ENCODE measurements around the gene SLC44A5.
"Not testable (repeated sequence)": the region's sequence is repeated elsewhere in the genome, so short reads cannot be mapped to it uniquely, and the experiment has no call there.

The SLC44A5 gene

DNA sequence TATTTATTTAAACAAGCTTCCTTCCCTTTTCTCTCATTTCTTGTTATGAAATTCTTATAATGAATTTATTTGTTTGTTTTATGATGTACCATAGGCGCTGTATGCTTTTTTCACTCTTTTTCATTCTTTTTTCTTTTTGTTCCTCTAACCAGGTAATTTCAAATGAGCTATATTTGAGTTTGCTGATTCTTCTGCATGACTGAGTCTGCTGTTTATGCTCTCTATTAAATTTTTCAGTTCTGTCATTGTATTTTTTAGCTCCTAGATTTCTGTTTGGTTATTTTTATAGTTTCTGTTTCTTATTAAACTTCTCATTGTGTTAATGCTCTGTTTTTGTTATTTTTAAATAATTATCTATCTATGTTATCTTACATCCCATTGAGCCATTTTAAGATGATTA, 244.3 kb downstream of the SLC44A5 start:
- no peak for DNase-seq (ENCODE audit: low spot score)

DNA sequence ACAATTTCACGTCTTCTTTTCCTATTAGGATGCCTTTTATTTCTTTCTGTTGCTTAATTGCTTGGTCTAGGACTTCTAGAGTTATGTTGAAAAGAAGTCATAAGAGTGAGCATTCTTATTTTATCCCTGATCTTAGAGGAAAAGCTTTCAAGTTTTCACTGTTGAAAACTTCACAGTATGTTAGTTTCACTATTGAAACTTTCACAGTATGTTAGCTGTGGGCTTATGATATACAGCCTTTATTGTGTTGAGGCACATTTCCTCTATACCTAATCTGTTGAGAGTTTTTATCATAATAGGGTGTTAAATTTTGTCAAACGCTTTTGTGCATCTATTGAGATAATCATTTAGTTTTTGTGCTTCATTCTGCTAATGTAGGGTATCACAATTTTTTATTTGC, 249.7 kb downstream of the SLC44A5 start:
- no peak for DNase-seq (ENCODE audit: low spot score)

DNA sequence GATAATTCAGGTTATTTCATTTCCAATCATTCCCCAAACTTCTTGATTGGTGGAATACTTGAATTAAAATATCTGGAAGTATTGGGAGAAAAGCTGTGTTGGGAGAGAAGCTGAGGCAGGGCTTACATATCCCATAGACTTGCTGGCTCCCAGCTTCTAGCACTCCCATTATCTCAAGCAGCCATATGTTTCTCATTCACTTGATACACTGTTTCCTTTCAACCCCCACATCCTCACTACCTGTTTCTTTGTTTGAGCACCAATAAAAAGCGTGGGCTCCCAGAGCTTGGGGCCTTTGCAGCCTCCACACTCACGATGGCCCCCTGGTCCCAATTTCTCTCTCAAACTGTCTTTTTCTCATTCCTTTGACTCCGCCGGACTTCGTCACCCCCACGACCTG, 256.6 kb downstream of the SLC44A5 start:
- DNase-seq (ENCODE audit: low spot score) = not testable (repeated sequence)

DNA sequence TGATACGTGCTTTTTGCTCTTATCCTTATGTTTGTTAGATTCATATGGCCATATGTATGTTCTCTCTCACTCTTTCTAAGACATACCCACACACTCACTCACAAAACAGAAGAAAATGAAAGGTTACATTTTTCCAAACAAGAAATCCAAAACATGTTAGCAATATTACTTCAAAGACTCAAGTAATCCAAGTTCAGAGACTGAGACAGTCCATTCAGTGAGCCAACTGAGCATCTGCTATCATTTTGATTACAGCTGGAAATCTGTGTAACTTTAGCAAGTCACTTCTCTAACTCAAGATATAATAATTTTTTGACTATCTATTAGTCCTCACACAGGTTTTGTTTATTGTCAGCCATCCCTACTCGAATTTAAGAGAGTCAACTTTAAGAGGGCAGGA, 257.9 kb downstream of the SLC44A5 start:
- DNase-seq (ENCODE audit: low spot score) = no peak

DNA sequence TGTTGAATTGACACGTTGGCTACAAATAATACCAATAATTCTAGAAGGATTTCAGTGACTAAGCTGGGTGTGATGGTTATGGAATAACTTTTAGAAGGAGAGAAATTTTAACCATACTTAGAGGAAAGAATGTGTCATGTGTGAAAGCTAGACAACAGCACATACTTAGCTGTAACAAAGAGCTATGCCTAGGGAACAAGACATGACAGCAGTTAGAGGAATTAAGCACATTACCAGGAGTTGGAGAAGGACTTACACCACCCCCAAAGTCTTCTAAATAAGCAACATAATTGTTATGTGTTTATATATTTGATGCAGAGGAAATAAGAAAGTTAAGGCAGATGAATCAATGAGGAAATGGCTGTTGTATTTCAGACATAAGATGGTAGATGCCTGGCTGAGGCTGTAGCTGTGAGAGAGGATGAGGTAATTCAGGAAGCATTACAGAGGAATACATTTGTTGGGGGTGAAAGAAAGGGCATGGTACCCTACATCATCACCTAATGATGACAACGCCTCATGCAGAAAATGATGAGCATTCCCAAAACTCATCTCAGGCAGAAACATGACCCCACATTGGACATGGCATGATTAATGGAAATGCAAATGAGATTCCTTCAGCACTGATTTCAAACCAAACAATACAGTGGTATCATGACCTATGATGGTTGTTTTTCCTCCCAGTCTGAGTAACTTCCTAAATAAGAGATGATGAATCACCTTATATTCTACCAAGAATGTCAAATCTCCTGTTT, 265.2 kb downstream of the SLC44A5 start:
- DNase-seq (ENCODE audit: low spot score) = no peak

DNA sequence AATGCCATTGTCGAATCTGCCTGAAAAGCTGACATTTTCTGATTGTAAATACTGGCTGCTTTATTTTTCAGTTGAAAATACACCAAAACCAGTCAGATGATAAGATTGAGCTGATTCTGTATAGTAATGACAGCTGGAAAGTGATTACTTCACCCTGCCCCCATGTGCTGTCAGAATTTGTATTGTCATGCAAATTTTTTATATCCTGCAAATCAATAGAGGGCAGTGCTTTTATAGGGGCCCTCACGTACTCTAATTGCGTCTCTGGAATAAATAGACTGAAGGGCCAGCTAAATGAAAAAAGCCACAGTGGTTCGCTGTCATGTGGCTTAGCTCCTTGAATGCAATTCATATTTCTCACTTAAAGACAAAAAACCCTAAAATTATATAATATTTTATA, 268.1 kb downstream of the SLC44A5 start:
- DNase-seq (ENCODE audit: low spot score) = no peak

DNA sequence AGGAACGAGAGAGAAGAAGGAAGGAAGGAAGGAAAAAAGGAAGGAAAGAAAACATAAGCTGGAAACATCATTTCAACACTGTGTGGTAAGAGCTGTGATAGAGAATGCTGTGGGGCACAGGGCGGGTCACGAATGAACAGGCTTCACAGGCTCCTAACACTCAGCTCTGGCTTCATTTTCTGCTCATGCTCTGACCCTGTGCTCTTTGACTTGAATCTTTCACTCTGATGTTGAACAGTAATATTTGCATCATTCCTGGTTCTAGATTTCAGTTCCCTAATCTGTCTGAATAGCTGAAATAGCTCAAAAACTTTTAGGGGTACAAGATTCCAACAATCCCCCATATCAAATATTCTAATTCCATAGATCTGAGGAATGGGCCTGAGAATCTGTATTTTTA, 269.4 kb downstream of the SLC44A5 start:
- no peak for DNase-seq (ENCODE audit: low spot score)

DNA sequence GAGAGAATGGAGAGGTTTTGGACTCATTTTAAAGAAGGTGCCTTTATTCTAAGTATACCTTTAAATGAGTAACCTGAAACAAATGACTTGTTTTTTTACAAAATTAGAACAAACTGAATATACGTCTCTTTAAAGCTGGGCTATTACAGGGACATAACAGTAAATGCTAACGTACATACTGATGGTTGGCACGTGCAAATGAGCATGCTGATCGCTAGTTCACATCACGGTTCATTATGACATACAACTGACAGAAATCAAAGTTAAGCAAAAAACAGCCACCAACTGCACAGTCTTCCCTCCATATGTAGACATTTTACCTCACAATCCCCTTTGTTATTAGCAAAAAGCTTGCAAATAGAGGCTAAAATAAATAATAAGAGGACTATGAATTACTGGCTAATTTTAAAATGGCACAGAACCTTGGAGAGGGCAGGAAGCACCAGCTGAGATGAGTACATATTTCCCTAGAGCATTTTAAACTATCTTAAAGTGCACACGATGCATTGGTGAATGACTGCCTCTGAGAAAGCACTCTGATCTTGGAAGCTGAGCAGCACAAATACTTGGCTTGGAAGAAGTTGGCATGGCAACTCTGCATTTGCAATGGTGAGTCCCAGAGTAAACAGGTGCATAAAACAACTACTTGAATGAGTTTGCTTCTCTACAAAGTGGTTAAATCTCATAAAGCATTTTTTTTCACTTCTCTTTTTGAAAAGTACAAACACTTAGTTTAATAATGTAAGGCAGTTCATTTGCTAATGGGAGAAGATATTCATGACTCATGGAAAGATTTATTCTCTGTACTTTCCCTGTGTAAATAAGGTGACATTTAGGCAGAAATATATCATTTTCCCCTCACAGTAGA, 272.1 kb downstream of the SLC44A5 start:
- no peak for DNase-seq (ENCODE audit: low spot score)

DNA sequence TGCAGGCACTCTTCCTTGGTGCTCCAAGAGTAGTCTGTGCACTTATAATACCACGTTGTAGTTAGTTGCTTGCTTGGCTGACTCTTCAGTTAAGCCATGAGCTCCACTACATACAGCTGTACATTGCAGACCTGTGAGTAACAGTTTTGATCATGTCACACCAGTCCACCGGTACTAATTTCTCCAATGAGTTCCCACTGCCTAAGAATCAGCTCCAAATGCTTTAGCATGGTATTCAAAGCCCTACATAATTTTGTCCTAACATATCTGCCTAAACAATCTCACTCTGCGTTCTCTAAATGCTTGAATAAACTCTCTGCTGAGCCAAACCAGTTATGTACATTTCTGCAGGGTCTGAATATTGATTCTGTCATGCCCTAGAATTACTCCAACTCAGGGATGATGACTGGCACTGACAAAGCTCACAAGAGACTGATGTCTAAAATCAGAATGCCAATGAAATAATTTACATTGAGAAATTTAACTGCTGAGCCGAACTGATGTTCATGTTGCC, 276.0 kb downstream of the SLC44A5 start:
- no peak for DNase-seq (ENCODE audit: low spot score)

DNA sequence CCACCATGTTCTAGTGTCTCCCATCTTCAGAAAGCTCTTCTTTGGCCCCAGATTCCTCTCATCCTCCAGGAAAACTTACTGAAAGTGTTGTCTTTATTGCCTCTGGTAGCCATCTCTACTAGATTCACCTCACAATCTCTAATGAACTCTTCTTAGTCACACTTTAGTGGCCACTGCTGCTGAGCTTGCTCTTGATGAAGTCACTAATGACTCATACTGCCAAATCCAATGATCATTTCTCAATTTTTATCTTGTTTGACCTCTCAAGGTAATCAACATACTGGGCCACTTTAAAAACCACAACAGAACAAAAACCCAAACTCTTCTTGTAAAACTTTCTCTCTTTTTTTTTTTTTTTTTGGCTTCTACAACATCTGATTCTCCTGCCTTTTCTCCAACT, 280.3 kb downstream of the SLC44A5 start:
- DNase-seq (ENCODE audit: low spot score) = no peak

DNA sequence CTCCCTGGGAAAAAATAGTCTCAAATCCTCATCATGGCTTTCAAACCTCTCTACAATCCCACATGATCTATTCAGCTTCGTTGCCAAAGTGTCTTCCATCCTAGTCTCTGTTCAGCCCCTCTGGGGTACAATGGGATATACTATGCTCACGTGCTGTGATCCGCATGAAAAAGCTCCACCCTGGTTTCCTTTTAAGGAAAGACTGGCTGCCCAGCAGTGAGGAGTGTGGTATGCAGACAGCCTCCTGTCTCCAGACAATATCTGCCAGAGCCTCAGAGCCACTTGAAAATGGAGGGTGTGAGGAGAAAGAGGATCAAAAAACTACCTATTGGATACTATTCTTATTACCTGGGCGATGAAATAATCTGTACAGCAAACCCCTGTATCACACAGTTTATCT, 282.2 kb downstream of the SLC44A5 start:
- DNase-seq (ENCODE audit: low spot score) = no peak

DNA sequence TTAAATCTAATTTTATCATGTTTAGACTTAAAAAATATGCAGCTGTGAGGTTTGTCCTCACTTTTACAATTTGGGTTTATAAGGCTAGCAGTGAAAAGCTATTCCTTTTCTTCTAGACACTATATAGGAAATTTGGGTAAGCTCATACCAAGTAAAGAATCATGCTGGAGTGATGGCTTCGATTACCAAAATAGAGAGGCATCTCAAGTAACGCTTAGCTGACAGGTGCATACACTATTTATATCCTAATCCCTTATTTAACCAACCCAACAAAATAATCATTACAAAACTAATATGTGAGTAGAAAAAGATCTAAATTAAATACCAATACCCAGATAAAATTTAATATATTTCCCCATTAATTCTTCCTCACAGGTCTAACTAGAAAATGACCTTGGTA, 283.5 kb downstream of the SLC44A5 start:
- DNase-seq (ENCODE audit: low spot score) = no peak

DNA sequence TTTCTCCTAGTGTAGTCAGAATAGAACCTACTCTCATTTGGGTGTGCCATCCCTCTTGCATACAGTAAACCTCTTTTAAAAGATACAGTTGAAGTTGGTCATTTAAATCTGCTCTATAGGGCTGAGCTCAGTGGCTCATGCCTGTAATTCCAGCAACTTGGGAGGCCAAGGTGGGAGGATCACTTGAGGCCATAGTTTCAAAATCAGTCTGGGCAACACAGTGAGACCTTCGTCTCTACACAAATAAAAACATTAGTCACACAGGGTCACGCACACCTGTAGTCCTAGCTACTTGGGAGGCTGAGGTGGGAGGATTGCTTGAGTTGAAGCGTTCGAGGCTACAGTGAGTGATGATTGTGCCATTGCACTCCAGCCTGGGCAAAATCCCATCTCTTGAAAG, 292.9 kb downstream of the SLC44A5 start:
- DNase-seq (ENCODE audit: low spot score) = no peak

DNA sequence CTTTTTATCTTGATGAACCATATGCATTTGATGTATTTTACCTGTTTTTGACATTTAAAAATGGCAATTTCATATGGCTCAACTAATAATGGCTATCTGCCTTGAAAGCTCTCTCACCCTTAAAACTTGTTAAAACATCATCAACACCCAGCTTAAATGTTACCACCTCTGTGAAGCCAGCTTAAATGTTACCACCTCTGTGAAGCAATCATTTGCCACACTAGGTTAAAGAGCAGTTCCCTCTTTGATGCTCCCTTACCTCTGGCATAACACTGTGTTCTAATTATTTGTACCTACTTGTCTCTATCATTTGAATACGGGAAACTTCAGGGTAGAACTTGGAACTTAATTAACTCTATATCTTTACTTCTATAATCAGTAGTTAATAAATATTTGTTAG, 294.7 kb downstream of the SLC44A5 start:
- DNase-seq (ENCODE audit: low spot score) = no peak

DNA sequence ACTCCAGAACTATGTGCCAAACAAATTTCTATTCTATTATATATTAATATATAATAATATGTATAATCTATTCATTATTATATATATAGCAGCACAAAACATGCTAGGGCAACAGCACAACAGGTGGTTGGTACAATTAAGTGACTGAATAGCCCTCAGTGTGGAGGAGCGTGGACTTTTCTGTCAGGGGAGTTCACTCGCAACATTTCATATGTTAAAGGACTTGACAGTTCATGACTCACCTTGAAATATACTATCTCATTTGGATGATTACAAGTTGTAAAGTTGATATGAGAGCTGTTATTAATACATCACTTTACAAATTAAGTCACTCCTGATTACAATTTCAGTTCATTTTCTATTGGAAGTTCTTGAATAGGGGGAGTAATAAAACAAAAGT, 298.3 kb downstream of the SLC44A5 start:
- no peak for DNase-seq (ENCODE audit: low spot score)

DNA sequence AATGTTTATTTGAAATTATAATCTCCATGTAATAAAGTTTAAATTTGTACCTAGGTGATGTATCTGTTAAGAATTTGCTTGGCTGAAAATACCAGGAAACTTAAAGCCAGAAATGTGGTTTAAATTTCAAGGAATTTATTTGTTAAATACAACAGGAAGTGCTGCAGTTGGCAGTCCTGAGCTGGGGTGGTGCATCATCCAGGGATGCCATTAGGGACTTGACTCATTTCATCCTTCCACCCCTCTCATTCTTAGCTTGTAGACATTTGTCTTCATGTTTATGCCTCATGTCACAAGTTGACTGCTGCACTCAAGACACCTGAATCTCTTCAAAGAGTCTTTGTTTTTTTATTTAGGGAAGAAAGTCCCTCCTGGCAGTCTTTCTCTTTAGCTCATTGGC, 300.8 kb downstream of the SLC44A5 start:
- DNase-seq (ENCODE audit: low spot score) = no peak

DNA sequence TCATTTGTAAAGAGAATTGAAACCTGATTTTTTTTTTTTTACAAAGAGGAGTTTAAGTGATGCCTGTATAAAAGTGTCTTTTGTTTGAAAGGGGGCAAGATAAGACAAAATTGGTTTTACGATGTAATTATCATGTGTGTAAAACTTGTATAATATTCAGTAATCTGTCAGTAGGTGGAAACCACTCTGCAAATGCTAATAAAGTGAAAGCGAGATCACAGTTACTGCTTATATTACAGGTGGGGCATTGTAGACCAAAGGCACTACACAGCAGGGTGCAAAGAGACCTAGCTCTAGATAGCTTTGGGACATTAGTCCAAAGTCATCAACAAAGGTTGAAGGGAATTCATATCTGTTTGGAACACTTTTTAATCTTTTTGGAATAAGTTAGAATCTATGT, 302.5 kb downstream of the SLC44A5 start:
- DNase-seq (ENCODE audit: low spot score) = no peak

DNA sequence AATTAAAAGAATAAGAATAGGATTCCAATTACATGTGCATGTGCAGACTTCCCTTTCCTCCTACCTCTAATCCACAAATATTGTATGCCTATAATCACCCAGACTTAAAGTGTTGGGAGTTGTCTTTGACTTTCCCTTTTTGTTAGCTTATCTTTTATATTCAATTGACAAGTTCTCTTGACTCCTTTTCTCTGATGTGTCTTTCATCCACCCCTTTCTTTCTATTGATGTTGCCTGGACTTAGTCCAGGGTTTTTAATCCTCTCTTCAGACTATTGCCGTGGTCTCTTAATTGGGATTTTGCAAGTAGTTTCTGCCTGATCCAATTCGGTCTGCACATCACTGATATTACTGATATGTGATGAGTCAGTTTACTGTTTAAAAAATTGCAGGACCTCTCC, 305.9 kb downstream of the SLC44A5 start:
- no peak for DNase-seq (ENCODE audit: low spot score)

DNA sequence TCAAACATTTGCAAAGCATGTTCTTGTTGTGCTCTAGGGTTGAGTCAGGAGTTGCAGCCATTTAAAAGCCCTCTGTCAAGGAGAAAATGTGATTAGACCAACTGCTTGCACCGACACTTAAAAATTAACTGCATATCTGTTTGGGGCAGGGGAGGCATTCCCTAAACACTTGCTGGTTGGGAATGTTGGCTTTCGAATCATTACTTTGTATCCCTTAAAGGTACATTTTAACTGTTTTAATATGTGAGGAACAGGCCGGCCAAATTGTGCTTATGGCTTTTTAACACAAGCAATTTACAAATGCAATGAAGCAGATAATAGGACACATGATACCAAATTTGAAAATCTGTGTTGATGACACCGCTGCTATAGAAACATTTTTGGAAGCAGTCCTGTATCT, 317.6 kb downstream of the SLC44A5 start:
- DNase-seq (ENCODE audit: low spot score) = no peak

DNA sequence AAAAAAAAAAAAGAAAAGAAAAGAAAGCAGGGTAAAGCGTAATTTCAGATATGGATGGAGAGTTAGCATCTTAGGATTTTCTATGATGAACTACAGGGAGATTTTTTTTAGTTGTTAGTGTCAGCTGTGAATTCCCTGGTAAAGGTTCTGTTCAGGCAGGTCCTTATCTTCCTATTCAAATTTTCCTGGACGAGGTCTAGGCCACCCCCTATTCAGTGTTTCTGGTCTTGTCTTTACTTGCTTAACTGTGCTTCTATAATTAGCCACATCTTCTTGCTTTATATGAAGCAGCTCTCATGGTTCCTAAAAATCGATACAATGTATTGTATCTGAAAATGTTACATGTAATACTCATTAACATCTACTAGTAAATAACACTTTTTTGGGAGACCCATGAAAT, 318.9 kb downstream of the SLC44A5 start:
- DNase-seq (ENCODE audit: low spot score) = no peak

DNA sequence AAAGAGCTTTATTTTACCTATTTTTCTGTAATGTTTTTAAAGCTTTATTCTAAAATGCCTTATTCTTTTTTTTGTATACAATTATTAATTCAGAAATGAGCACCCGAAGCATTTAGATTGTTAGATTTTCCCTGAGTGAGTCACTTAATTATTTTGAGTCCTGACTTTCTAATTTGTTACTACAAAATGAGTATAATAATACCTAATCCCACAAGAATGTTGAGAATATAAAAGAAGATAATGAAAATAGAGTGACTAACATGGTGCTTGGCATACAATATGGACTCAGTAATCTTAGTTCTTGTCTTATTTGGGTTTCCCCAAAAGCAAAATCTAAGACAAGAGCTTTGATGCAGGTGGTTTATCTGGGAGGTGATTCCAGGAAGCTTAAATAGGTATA, 334.5 kb downstream of the SLC44A5 start:
- DNase-seq (ENCODE audit: low spot score) = no peak

DNA sequence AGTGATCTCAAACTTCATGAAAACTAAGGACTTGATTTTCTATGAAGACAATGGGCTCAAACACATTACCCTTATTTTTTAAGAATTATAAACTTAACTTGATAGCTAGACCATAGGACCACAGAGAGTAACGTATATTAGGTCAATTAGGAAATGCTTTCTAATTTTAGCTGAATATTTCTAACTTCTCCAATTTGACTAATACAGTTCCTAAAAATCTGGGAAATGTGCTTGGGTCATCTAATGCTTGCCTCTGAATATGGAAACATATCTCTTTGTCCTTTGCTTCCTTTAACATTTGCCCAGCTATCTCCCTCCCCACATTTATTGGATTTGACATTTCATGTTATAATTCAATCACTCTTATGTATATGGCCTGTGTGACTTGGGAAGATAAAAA, 335.3 kb downstream of the SLC44A5 start:
- DNase-seq (ENCODE audit: low spot score) = no peak

DNA sequence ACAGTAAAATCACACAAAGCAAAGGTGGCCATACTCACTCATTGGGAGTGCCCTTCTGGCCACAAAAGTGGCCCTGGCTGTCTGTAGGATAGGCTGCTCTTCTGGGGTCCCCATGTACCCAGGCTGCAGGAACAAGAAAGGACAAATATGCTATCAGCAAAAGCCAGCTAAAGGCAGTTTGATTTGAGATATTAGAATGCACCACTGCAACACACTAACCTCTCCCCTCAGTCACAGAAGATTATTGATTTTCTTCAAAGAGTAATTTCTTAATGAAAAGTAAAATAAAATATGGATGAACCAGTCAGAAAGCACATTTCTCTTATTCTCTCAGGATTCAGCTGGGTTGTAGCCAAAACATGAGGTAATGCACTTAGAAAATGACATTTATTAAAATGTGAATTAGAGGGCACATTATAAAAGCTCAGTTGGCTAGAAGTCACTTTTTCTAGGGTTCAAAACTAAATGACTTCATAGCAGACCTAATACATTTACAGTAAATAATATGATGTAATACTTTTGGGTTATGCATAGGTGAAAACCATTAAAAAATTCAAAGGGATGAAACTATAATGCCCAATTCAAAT, 335.9 kb downstream of the SLC44A5 start:
- no peak for DNase-seq (ENCODE audit: low spot score)
